GM12872 (cell line): Measurements from ENCODE around the gene LARGE1.

Experiments
- TF ChIP-seq, protein P1 (sequence below): IDR thresholded peaks from 3 replicates; pipeline ENCODE4 v1.5.1; 2011; ENCODE audit warnings: low read depth, mild to moderate bottlenecking, low read length, moderate library complexity; ENCODE audit not compliant: insufficient read depth

The LARGE1 gene

DNA sequence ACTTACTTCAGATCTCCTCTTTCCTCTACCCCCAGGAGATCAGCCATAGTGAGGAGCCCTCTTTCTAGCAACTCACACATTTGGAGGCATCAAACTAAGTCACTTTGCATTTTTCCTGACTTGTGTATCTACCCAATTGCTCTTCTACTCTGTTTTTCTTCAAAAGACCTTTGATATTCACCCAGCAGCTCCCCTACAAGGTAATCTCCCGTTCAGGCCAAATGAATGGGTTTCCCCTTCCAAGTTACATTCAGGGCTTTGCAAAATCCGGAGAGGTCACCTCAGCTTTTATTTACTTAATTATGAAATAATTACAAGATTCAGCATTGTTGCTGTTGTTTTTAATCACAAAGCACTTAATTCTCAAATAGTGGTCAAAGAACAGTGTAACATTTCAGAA lies 6.1 kb downstream of the LARGE1 start:
- TF ChIP-seq, protein P1, sequence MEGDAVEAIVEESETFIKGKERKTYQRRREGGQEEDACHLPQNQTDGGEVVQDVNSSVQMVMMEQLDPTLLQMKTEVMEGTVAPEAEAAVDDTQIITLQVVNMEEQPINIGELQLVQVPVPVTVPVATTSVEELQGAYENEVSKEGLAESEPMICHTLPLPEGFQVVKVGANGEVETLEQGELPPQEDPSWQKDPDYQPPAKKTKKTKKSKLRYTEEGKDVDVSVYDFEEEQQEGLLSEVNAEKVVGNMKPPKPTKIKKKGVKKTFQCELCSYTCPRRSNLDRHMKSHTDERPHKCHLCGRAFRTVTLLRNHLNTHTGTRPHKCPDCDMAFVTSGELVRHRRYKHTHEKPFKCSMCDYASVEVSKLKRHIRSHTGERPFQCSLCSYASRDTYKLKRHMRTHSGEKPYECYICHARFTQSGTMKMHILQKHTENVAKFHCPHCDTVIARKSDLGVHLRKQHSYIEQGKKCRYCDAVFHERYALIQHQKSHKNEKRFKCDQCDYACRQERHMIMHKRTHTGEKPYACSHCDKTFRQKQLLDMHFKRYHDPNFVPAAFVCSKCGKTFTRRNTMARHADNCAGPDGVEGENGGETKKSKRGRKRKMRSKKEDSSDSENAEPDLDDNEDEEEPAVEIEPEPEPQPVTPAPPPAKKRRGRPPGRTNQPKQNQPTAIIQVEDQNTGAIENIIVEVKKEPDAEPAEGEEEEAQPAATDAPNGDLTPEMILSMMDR = no peak

DNA sequence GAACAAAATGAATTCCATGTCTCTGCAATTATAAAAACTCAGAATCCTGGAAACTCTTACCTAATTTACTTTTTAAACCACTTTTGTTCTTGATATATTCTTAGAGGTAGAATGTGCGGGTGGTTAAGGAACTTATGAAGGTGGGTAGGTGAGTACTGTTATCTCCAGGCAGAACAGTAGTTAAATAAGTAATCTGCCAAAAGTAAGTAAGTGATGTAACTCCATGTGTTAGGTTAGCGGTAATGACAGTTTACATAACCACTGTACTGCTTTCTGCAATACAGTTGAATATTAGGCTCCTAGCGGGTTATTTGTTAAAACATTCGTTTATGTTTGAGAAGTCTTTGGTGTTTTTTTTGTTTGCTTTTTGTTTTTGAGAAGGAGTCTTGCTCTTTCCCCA lies 7.1 kb downstream of the LARGE1 start:
- TF ChIP-seq, protein P1 = no peak

DNA sequence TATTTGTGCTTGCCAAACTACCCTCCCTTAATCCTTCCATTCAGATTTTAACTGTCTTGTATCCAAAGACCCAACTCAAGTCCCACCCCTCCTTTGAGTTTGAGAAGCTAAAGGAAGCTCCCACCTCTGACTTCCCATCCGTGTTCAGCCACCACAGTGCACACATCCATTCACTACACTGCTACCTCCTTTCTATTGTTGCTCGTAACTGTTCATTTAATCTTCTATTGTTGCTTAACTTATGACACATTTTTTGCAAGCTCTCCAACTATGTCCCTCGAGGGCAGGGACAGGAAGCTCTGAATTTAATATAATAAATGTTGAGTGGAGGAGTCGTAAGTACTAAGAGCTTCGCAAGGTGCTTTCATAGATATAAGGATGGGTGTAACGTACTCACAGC lies 10.4 kb downstream of the LARGE1 start:
- TF ChIP-seq, protein P1 = no peak

DNA sequence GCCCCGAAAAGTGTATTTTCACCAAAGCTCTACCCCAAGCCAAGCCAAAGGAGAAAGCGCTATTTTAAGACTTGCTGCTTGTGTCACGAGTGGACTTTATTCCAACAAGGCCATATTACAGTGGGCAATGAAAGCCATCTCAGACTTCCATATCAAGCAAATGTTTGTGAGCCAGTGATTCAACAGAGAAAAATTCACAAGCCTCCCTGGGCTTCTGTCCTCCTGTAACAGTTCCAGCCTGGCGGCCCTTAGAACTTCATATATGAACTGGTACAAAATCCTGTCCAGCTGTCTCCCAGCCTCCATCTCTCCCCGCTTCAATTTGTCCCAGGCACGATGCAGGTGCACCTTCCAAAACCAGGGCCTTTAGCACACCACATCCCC lies 11.2 kb downstream of the LARGE1 start:
- TF ChIP-seq, protein P1 = no peak

- TF ChIP-seq, protein P1 = no peak
Observed at GRCh38 chr22:33908171-33909074, 11.9 kb downstream of the LARGE1 start.

DNA sequence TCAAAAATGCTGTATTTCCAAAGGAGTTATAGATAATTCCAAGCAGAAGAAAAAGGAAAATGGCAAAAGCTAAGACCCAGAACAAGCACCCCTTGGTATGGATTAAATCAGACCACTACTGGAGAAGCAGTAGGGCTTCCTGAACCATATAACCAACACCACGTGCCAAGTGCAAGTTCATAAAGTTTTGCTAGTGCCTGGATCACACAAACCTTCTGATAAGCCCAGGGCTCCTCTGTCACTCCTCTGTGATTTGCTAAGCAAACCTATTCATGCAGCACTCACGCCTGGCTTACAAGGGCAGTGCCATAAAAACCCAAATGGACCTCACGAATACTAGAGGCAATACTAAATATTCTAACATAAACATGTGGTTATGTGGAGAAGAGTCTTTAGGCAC lies 13.3 kb downstream of the LARGE1 start:
- TF ChIP-seq, protein P1 = no peak

- TF ChIP-seq, protein P1 = no peak
Observed at GRCh38 chr22:33906475-33906874, 13.8 kb downstream of the LARGE1 start.
